ENCODE measurements around the gene NUP205. TPM values are rescaled to one million over a fixed set of nuclear protein-coding genes. Genes with fewer than 3 reads are reported as not detected.

NUP205 gene
- total RNA-seq, 1 experiment from 2014 or later: 51.0 TPM

DNA sequence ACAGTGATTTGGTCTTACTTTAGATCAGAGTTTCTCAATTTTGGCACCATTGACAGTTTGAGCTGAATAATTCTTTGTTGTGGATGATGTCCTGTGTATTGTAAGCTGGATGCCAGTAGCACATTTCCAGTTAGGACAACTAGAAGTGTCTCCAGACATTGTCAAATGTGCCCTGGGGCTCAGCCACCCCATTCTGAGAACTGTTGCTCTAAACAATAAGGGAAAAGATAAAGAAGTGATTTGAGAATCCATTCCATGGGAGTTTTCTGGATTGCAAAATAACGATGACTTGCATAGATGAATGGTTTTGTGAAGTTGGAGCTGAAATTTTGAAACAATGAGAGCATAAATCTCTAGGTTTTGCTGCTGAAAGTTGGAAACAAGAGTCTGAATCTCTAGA, 44.6 kb downstream of the NUP205 start:
- POLR2A ChIA-PET: interaction anchor here (1.0 to 1.9 kb wide), 2 partner anchors 9 to 12 kb away, joined by 3 to 5 read pairs; no protein-coding TSS in a partner anchor
- Mint-ChIP-seq H3K4me3 (ENCODE audit: unreplicated experiment) (no peak overlapping the region), H3K27me3 (ENCODE audit: insufficient read depth, unreplicated experiment) (no peaks in the 10 kb centered on the region), H3K27ac (ENCODE audit: low read depth, unreplicated experiment) (peak overlapping the region; percentile 57), H3K4me1 (ENCODE audit: insufficient read depth, unreplicated experiment) (peaks cover 5% of the 10 kb centered on the region), H3K9me3 (ENCODE audit: unreplicated experiment) (no peaks in the 10 kb centered on the region), H3K36me3 (ENCODE audit: insufficient read depth, unreplicated experiment) (peaks cover 77% of the 10 kb centered on the region)
- no TSS peak for BruUV-seq (replicated peaks)
- peak; percentile 27 for DNase-seq (ENCODE audit: unreplicated experiment)
- TF ChIP-seq, protein P1, sequence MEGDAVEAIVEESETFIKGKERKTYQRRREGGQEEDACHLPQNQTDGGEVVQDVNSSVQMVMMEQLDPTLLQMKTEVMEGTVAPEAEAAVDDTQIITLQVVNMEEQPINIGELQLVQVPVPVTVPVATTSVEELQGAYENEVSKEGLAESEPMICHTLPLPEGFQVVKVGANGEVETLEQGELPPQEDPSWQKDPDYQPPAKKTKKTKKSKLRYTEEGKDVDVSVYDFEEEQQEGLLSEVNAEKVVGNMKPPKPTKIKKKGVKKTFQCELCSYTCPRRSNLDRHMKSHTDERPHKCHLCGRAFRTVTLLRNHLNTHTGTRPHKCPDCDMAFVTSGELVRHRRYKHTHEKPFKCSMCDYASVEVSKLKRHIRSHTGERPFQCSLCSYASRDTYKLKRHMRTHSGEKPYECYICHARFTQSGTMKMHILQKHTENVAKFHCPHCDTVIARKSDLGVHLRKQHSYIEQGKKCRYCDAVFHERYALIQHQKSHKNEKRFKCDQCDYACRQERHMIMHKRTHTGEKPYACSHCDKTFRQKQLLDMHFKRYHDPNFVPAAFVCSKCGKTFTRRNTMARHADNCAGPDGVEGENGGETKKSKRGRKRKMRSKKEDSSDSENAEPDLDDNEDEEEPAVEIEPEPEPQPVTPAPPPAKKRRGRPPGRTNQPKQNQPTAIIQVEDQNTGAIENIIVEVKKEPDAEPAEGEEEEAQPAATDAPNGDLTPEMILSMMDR (IDR thresholded peaks at IDR 0.05; ENCODE audit: unreplicated experiment): no peak
- CTCF ChIA-PET: interaction anchor here (0.6 to 1.2 kb wide), 3 partner anchors 9 to 427 kb away, joined by 3 read pairs; no protein-coding TSS in a partner anchor
- intact Hi-C loops (cut with micrococcal nuclease): no loop called here

DNA sequence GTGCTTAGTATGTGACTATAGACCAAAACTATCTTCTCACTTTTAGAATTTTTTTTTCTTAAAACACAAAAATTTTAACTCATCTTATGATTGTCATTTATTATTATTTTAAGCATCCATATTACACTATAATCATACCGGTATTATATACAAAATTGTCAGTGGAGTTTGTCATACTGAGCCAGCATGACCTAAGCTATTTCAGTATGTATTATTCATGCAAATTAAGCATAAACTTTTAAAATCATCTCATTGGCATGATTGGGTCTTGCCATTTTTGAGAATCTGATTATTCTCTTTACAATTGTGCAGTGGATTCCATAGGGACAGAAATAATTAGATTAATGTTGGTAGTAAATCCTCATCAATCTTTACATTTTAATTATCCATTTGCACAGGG, 58.4 kb downstream of the NUP205 start:
- intact Hi-C loops (cut with micrococcal nuclease): no loop called here
- POLR2A ChIA-PET: no interaction called here
- Mint-ChIP-seq H3K27ac (ENCODE audit: low read depth, unreplicated experiment) (no peak overlapping the region), H3K4me1 (ENCODE audit: insufficient read depth, unreplicated experiment) (peaks cover 4% of the 10 kb centered on the region), H3K4me3 (ENCODE audit: unreplicated experiment) (no peak overlapping the region), H3K9me3 (ENCODE audit: unreplicated experiment) (no peaks in the 10 kb centered on the region), H3K36me3 (ENCODE audit: insufficient read depth, unreplicated experiment) (peaks cover 77% of the 10 kb centered on the region), H3K27me3 (ENCODE audit: insufficient read depth, unreplicated experiment) (no peaks in the 10 kb centered on the region)
- DNase-seq (ENCODE audit: unreplicated experiment): no peak
- no TSS peak for BruUV-seq (replicated peaks)
- CTCF ChIA-PET: interaction anchor here (0.6 to 0.8 kb wide), 2 partner anchors 30 to 46 kb away, joined by 4 read pairs; no protein-coding TSS in a partner anchor
- TF ChIP-seq, protein P1 (IDR thresholded peaks at IDR 0.05; ENCODE audit: unreplicated experiment): no peak

DNA sequence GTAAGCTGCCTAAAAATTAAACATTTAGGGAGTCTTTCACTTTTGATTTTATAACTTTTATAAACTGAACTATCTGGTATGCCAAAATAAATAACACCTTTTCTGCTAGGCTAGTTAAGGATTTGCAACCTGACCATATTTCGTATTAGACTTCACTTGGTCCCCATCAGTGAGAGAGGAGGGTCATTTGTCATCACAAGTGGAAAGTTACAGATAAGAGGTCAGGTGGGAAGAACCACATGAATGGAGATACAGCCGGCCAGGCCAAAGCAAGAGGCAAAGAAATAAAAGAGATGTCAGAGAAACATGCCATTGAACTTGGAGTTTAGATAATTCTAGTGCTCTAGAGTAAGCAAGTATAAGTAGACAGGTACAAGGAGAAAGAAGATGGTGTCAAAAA, 60.1 kb downstream of the NUP205 start:
- Mint-ChIP-seq H3K27ac (ENCODE audit: low read depth, unreplicated experiment) (no peak overlapping the region), H3K4me1 (ENCODE audit: insufficient read depth, unreplicated experiment) (peaks cover 6% of the 10 kb centered on the region), H3K27me3 (ENCODE audit: insufficient read depth, unreplicated experiment) (no peaks in the 10 kb centered on the region), H3K36me3 (ENCODE audit: insufficient read depth, unreplicated experiment) (peaks cover 64% of the 10 kb centered on the region), H3K4me3 (ENCODE audit: unreplicated experiment) (no peak overlapping the region), H3K9me3 (ENCODE audit: unreplicated experiment) (no peaks in the 10 kb centered on the region)
- BruUV-seq (replicated peaks): no TSS peak
- ChIA-PET CTCF (interaction anchor here (0.7 to 3.3 kb wide), 3 partner anchors 14 to 707 kb away, joined by 3 to 18 read pairs (median 3); no protein-coding TSS in a partner anchor), POLR2A (no interaction called here)
- no peak for DNase-seq (ENCODE audit: unreplicated experiment)
- TF ChIP-seq, protein P1 (IDR thresholded peaks at IDR 0.05; ENCODE audit: unreplicated experiment): no peak
- intact Hi-C loops (cut with micrococcal nuclease): no loop called here

DNA sequence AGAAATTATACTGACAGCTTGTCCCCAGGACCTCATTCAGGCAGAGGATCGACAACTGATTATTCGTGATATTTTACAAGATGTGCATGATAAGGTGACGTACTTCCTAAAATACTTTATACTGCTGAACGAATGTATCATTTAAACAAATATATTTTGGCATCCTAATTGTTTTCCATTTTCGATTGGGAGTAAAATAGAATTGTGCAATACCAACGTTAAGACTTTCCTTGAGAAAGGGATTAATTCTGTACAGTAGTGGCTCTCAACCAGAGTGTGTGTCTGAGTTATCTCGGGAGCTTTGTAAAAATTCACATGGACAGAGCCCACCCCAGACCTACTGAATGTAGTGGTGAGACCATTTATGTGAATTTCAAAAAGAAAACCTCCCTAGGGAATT, 60.8 kb downstream of the NUP205 start:
- no TSS peak for BruUV-seq (replicated peaks)
- Mint-ChIP-seq H3K27me3 (ENCODE audit: insufficient read depth, unreplicated experiment) (no peaks in the 10 kb centered on the region), H3K27ac (ENCODE audit: low read depth, unreplicated experiment) (no peak overlapping the region), H3K9me3 (ENCODE audit: unreplicated experiment) (no peaks in the 10 kb centered on the region), H3K4me1 (ENCODE audit: insufficient read depth, unreplicated experiment) (peaks cover 6% of the 10 kb centered on the region), H3K36me3 (ENCODE audit: insufficient read depth, unreplicated experiment) (peaks cover 58% of the 10 kb centered on the region), H3K4me3 (ENCODE audit: unreplicated experiment) (no peak overlapping the region)
- TF ChIP-seq, protein P1 (IDR thresholded peaks at IDR 0.05; ENCODE audit: unreplicated experiment): no peak
- CTCF ChIA-PET: interaction anchor here (0.8 to 3.3 kb wide), 6 partner anchors 8 to 344 kb away, joined by 3 to 18 read pairs (median 3); no protein-coding TSS in a partner anchor
- intact Hi-C loops (cut with micrococcal nuclease): no loop called here
- DNase-seq (ENCODE audit: unreplicated experiment): no peak
- POLR2A ChIA-PET: no interaction called here
